ENCODE results near the gene TRPV3. TPM values are rescaled to one million over a fixed set of nuclear protein-coding genes. Genes with fewer than 3 reads are reported as not detected.

TRPV3 gene
- total and polyA plus RNA-seq, 2 of the 8 experiments (the other 6 are each of a cell fraction or from before 2014, with no cell fraction given): 0.56 to 1.0 TPM

- no peak overlapping the region for H2BK15ac ChIP-seq (ENCODE audit: low read length)
- no peak overlapping the region for H3K56ac ChIP-seq (replicated peaks; ENCODE audit: insufficient read length, low read depth, low read length)
- no peak overlapping the region for H3K9ac ChIP-seq (replicated peaks in 1 of 4; ENCODE audit: extremely low read depth in 1 of 4, low read depth in 3 of 4, low read length in 3 of 4)
- no peak overlapping the region for H3K14ac ChIP-seq (ENCODE audit: insufficient read length)
- H2BK5ac ChIP-seq (ENCODE audit: low read depth, low read length): no peak overlapping the region
- no peaks in the 10 kb centered on the region for H4K20me1 ChIP-seq (replicated peaks in 1 of 2; ENCODE audit: control insufficient read depth in 1 of 2, insufficient read depth in 2 of 2, low read length in 2 of 2)
- H3K4ac ChIP-seq (replicated peaks; ENCODE audit: insufficient read length, low read depth, low read length): no peak overlapping the region
- H3K36me3 ChIP-seq (ENCODE audit: control insufficient read depth in 2 of 4, insufficient read depth in 4 of 4, low read length in 3 of 4): no peaks in the 10 kb centered on the region
- no peak overlapping the region for H3K18ac ChIP-seq (ENCODE audit: extremely low read depth, low read length)
- no peaks in the 10 kb centered on the region for H3K79me2 ChIP-seq (ENCODE audit: control insufficient read depth in 1 of 2, insufficient read depth in 2 of 2, low read length in 2 of 2)
- no peak overlapping the region for H3K23ac ChIP-seq (ENCODE audit: insufficient read length)
- peaks cover 0 to 2% (median 0%) of the 10 kb centered on the region in 4 experiments; a peak in 1 of 7 replicates for H3K4me1 ChIP-seq (replicated peaks in 1 of 4; ENCODE audit: control insufficient read depth in 3 of 4, insufficient read depth in 4 of 4, low read length in 3 of 4)
- no peak overlapping the region for H2BK20ac ChIP-seq (ENCODE audit: low read length)
- no peak overlapping the region for H3K4me2 ChIP-seq (ENCODE audit: insufficient read depth in 1 of 2, low read depth in 2 of 2, low read length in 2 of 2)
- no peak overlapping the region for H2BK12ac ChIP-seq (ENCODE audit: low read depth, low read length)
- H2BK120ac ChIP-seq (replicated peaks; ENCODE audit: low read depth, low read length): no peak overlapping the region
- H4K91ac ChIP-seq (replicated peaks; ENCODE audit: insufficient read length, low read length): no peak overlapping the region
- no peak for DNase-seq (ENCODE audit: low read depth in 1 of 2, low spot score in 2 of 2)
- no peak for TF ChIP-seq KDM5A (IDR thresholded peaks at IDR 0.05; ENCODE audit: low read length)
- no peak for TF ChIP-seq TAF1 (IDR thresholded peaks at IDR 0.05; ENCODE audit: low read depth, low read length)
- no peak for TF ChIP-seq HDAC6 (IDR thresholded peaks at IDR 0.05; ENCODE audit: low read depth, low read length)
- TF ChIP-seq, protein P1, sequence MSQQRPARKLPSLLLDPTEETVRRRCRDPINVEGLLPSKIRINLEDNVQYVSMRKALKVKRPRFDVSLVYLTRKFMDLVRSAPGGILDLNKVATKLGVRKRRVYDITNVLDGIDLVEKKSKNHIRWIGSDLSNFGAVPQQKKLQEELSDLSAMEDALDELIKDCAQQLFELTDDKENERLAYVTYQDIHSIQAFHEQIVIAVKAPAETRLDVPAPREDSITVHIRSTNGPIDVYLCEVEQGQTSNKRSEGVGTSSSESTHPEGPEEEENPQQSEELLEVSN (IDR thresholded peaks at IDR 0.05): no peak
- TF ChIP-seq MAX (IDR thresholded peaks at IDR 0.05): no peak
- no peak for TF ChIP-seq SIRT6 (IDR thresholded peaks at IDR 0.05; ENCODE audit: low read length)
- TF ChIP-seq SIN3A (conservative IDR thresholded peaks at IDR 0.05 in 1 of 2, IDR thresholded peaks at IDR 0.05 in 1 of 2; ENCODE audit: low read depth in 1 of 2, low read length in 2 of 2): no peak
- no peak for TF ChIP-seq TBP (IDR thresholded peaks at IDR 0.05; ENCODE audit: low read depth, low read length)
- no peak for TF ChIP-seq MAFK (IDR thresholded peaks at IDR 0.05; ENCODE audit: low read depth, low read length)
- no peak for TF ChIP-seq CHD2 (IDR thresholded peaks at IDR 0.05; ENCODE audit: low read length)
- H4K8ac ChIP-seq (ENCODE audit: extremely low read depth, insufficient read depth, low read length): no peak overlapping the region
- WGBS, 2 experiments (ENCODE audit: extremely low coverage in 1 of 2, insufficient coverage in 1 of 2, insufficient read length in 1 of 2, insufficient replicate concordance in 2 of 2, low coverage in 1 of 2, low lambda C conversion rate in 2 of 2, missing lambda C conversion rate in 1 of 2): 90% methylated on average over 5 of the region's 5 CpGs; no CpG with 5 or more reads in 1 of the 2 experiments
- H2AFZ ChIP-seq (ENCODE audit: low read length): no peak overlapping the region
- FAIRE-seq: no peak
- H3K4me3 ChIP-seq (ENCODE audit: extremely low read depth in 1 of 4, insufficient read depth in 2 of 4, low read depth in 3 of 4, low read length in 4 of 4): no peak overlapping the region
- no peaks in the 10 kb centered on the region for H3K9me3 ChIP-seq (ENCODE audit: insufficient read depth in 2 of 2, low read depth in 1 of 2, low read length in 1 of 2)
- H4K5ac ChIP-seq (ENCODE audit: insufficient read length, low read depth, low read length): no peak overlapping the region
- no peaks in the 10 kb centered on the region for H3K79me1 ChIP-seq (ENCODE audit: low read depth, low read length)
- peaks cover under 1% of the 10 kb centered on the region; the same call in 1 of the 2 replicates for H3K23me2 ChIP-seq (ENCODE audit: low read depth, low read length)
- no peak overlapping the region for H2AK5ac ChIP-seq (ENCODE audit: low read depth, low read length)
- ChIA-PET POLR2A (ENCODE audit: partially characterized antibody) (no interaction called here), CTCF (ENCODE audit: partially characterized antibody) (no interaction called here)
- no peaks in the 10 kb centered on the region for H3K27me3 ChIP-seq (replicated peaks in 1 of 4; ENCODE audit: control insufficient read depth in 3 of 4, extremely low read depth in 1 of 4, insufficient read depth in 3 of 4, low read length in 3 of 4)
- no peak overlapping the region for H3K27ac ChIP-seq (ENCODE audit: low read depth, low read length)
Observed at GRCh38 chr17:3544365-3544764, 13.2 kb downstream of the TRPV3 start.

All from H1 (cell line).